T-helper 2 cell treated with Interferon-gamma antibody and Interleukin-4, amounts not matched to agents 5 μg/mL and 100 μg/mL, for 36 hours (primary cell): Measurements from ENCODE around the gene AGAP1.

Source experiments
- DNase-seq: peaks from one replicate; pipeline ENCODE4 v3.0.0; 2021; ENCODE audit warnings: low spot score
- H3K27ac Mint-ChIP-seq: one replicate; pipeline ENCODE4 v1.8.0; 2021; ENCODE audit warnings: mild to moderate bottlenecking, mixed read lengths
- H3K27me3 Mint-ChIP-seq: one replicate; pipeline ENCODE4 v1.8.0; 2021; ENCODE audit warnings: low read depth, mixed read lengths
- H3K36me3 Mint-ChIP-seq: one replicate; pipeline ENCODE4 v1.8.0; 2021; ENCODE audit warnings: low read depth, mixed read lengths
- H3K4me1 Mint-ChIP-seq: one replicate; pipeline ENCODE4 v1.8.0; 2021; ENCODE audit warnings: low read depth, mixed read lengths
- H3K4me3 Mint-ChIP-seq: one replicate; pipeline ENCODE4 v1.8.0; 2022; ENCODE audit warnings: mild to moderate bottlenecking, moderate library complexity, mixed read lengths
- H3K9me3 Mint-ChIP-seq: one replicate; pipeline ENCODE4 v1.8.0; 2021; ENCODE audit warnings: mixed read lengths

The AGAP1 gene

DNA sequence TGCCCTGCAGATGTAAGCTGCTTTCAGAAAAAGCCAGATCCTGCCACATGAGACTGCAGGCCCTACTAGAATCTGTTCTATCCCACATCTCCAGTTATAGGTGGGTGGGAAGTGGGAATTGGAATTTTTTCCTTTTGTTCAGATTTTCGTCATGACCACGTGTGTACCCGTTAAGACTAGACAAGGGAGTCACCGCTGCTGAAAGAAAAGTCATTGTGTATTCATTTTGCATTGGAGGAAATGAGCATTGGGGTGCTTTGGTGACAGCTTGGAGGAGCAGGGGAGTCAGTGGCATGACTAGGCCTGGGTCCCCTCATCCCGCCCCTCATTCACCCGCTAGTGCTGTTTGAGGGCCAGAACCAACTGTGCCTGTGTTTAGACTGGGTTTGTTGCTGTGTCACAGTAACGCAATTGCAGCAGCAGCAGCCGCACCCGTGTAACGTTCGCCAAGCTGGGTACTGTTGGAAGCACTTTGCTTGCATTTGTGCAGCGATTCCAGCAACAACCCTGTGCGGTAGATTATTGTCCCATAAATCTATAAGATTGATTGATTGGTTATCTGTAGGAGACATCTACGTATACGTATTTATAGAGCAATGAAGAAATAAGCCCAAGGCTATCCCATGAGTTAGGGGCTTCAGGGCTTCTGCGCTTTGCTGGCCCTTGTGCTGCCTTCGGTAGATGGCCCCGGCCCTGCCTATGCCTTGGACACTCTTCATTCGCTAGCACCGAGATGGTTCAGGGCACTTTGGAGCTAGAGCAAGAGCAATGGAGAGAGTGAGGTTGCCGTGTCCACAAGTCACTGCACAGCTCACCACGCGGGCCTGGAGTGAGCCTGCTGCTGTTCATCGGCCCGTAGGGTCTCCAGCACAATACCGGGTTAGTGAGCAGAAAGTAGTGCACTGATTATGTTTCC, 194.9 kb downstream of the AGAP1 start:
- H3K4me3 Mint-ChIP-seq, result no peak overlapping the region
- H3K36me3 Mint-ChIP-seq, result no peaks in the 10 kb centered on the region
- no peak for DNase-seq
- no peaks in the 10 kb centered on the region for H3K27me3 Mint-ChIP-seq
- H3K27ac Mint-ChIP-seq, result no peak overlapping the region
- H3K4me1 Mint-ChIP-seq, result no peaks in the 10 kb centered on the region
- no peaks in the 10 kb centered on the region for H3K9me3 Mint-ChIP-seq

DNA sequence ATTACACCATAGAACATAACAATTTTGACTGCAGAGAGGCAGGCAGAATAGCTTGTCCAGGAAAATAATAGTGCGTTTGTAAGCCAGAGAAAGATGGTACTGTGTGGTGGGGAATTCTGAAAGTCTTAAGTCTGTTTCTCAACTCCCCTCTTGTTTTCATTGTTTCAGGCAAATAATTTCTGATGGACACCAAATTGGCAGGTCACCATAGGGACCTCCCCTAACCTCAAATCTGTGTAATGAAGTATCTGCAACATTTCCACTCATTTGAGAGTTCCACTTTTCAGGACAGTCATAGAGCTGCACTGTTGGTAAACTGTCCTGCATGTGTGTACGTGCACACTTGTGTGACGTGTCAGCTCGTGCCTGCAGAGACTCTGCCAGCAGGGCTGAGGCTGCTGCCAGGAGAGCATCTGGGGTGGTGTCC, 195.6 kb downstream of the AGAP1 start:
- no peak overlapping the region for H3K4me3 Mint-ChIP-seq
- H3K27ac Mint-ChIP-seq, result no peak overlapping the region
- H3K4me1 Mint-ChIP-seq, result no peaks in the 10 kb centered on the region
- H3K27me3 Mint-ChIP-seq, result no peaks in the 10 kb centered on the region
- H3K9me3 Mint-ChIP-seq, result no peaks in the 10 kb centered on the region
- no peak for DNase-seq
- H3K36me3 Mint-ChIP-seq, result no peaks in the 10 kb centered on the region

DNA sequence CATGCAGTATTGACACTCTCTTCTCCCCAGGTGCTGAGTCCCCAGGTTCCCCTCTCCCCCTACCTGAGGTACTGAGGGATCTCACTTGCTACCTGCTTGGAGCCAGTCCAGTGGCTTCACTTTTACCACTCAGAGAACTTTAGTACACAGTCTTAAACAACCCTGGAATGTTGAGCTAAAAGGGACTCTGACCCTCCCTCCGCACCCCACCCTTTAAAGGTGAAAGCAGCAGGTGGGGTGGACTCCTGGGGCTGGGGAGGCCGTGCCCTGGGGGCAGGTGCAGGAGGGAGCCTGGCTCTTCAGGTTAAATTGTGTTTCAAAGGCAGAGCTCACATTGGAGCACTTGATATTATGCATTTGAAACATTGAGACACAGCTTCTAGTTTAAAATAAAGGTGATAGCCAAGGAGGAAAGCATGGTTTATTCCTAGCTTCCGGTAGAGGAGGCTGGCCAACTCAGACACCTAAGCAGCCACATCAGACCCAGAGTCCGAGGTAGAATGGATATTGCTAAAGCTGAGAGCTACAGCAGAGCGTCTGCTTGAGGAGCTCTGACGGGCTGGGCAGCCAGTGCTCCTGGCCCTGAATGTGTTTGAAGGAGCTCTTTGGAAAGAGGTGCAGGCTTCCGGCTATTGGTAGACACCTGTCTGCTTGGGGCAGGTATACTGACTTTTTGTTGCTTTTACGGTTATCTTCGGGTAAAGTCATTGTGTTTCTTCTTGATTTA, 196.4 kb downstream of the AGAP1 start:
- no peaks in the 10 kb centered on the region for H3K27me3 Mint-ChIP-seq
- H3K36me3 Mint-ChIP-seq, result no peaks in the 10 kb centered on the region
- H3K9me3 Mint-ChIP-seq, result no peaks in the 10 kb centered on the region
- DNase-seq, result no peak
- no peaks in the 10 kb centered on the region for H3K4me1 Mint-ChIP-seq
- no peak overlapping the region for H3K27ac Mint-ChIP-seq
- no peak overlapping the region for H3K4me3 Mint-ChIP-seq

DNA sequence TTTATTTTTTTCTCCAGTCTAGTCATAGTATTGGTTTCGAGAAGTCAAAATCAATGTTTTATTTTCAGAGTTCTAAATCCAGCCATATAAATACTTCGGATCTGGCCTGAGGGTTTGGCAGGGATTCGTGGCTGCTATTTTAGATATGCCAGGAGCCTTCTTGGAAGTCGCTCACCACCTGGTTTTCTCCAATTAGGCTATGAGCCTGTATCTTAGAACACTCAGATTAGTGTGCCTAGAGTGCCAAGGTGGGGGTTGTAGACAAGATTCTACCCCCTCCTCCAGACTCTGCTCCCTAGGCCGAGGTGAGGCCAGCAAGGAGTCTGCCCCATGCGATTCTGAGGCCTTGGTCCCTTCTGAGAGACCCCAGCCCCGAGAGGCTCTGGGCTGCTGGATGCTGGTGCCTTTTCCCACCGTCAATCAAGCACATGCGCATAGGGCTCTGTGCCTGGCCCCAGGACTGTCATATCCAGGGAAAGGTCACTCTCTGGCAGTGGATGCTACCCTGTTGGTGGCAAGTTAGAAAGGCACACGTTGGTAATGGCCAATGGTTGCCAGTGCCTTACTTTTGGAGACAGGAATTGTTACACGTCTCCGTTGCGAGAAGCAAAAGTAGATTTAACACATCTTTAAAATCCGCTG, 197.1 kb downstream of the AGAP1 start:
- no peaks in the 10 kb centered on the region for H3K27me3 Mint-ChIP-seq
- H3K9me3 Mint-ChIP-seq, result no peaks in the 10 kb centered on the region
- no peaks in the 10 kb centered on the region for H3K4me1 Mint-ChIP-seq
- H3K27ac Mint-ChIP-seq, result no peak overlapping the region
- no peak overlapping the region for H3K4me3 Mint-ChIP-seq
- H3K36me3 Mint-ChIP-seq, result no peaks in the 10 kb centered on the region
- DNase-seq, result no peak

DNA sequence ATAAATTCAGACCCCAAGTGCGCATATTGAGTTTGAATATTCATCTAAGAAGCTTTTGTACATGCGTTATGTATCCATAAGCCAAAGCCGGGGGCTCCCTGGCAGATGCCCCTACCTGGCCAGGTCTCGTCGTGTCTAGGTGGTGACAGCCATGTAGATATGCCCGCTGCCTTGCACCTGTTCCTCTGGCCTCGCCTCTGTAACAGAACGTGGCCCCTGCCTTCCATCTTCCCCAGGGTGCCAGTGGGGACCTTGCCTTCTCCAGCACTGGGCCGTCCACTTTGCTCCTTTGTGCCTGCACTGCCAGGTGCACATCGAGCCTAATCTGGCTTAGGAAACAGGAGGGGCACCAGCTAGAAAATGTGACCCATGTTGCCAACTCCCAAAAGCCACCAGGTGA, 198.2 kb downstream of the AGAP1 start:
- H3K9me3 Mint-ChIP-seq, result no peaks in the 10 kb centered on the region

GRCh38 chr2:235692671-235693171, 198.9 kb downstream of the AGAP1 start:
- H3K27me3 Mint-ChIP-seq, result no peaks in the 10 kb centered on the region
- H3K9me3 Mint-ChIP-seq, result no peaks in the 10 kb centered on the region
- no peaks in the 10 kb centered on the region for H3K4me1 Mint-ChIP-seq
- no peaks in the 10 kb centered on the region for H3K36me3 Mint-ChIP-seq
- no peak overlapping the region for H3K27ac Mint-ChIP-seq
- H3K4me3 Mint-ChIP-seq, result no peak overlapping the region
- DNase-seq, result no peak

More for the DNA sequence above, 198.2 kb downstream of the AGAP1 start:
- H3K27ac Mint-ChIP-seq, result no peak overlapping the region
- H3K4me1 Mint-ChIP-seq, result no peaks in the 10 kb centered on the region
- no peak overlapping the region for H3K4me3 Mint-ChIP-seq
- DNase-seq, result no peak
- H3K36me3 Mint-ChIP-seq, result no peaks in the 10 kb centered on the region
- no peaks in the 10 kb centered on the region for H3K27me3 Mint-ChIP-seq

DNA sequence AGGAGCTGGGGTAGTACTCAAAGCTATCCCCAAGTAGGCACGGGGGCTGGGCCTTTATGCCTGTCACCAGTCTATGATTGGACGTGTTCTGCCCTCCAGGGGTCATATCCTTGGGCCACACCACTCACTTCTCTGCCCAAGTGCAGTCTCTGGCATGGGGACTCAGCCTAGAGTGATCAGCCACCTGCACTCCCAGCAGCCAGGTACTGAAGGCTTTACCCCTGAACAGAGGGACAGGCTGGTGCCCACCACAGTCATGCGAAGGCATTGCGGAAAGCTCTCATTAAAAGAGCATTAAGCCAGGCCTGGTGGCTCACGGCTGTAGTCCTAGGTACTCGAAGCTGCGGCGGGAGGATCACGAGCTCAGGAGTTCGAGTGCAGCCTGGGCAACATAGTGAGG, 199.4 kb downstream of the AGAP1 start:
- H3K36me3 Mint-ChIP-seq, result no peaks in the 10 kb centered on the region
- no peak overlapping the region for H3K27ac Mint-ChIP-seq
- no peaks in the 10 kb centered on the region for H3K4me1 Mint-ChIP-seq
- no peaks in the 10 kb centered on the region for H3K9me3 Mint-ChIP-seq
- H3K4me3 Mint-ChIP-seq, result no peak overlapping the region
- DNase-seq, result no peak
- no peaks in the 10 kb centered on the region for H3K27me3 Mint-ChIP-seq

GRCh38 chr2:235694721-235695601, 201.1 kb downstream of the AGAP1 start:
- H3K27me3 Mint-ChIP-seq, result no peaks in the 10 kb centered on the region
- H3K9me3 Mint-ChIP-seq, result no peaks in the 10 kb centered on the region
- H3K4me1 Mint-ChIP-seq, result no peaks in the 10 kb centered on the region
- H3K36me3 Mint-ChIP-seq, result no peaks in the 10 kb centered on the region
- H3K27ac Mint-ChIP-seq, result no peak overlapping the region
- no peak overlapping the region for H3K4me3 Mint-ChIP-seq
- DNase-seq, result no peak

GRCh38 chr2:235695602-235695895, 201.7 kb downstream of the AGAP1 start:
- DNase-seq, result no peak
- no peaks in the 10 kb centered on the region for H3K27me3 Mint-ChIP-seq
- no peaks in the 10 kb centered on the region for H3K4me1 Mint-ChIP-seq
- H3K9me3 Mint-ChIP-seq, result no peaks in the 10 kb centered on the region
- no peaks in the 10 kb centered on the region for H3K36me3 Mint-ChIP-seq
- no peak overlapping the region for H3K27ac Mint-ChIP-seq
- no peak overlapping the region for H3K4me3 Mint-ChIP-seq

- Mint-ChIP-seq H3K9me3 (no peaks in the 10 kb centered on the region), H3K27me3 (peaks cover 5% of the 10 kb centered on the region), H3K4me3 (no peak overlapping the region), H3K36me3 (no peaks in the 10 kb centered on the region), H3K4me1 (no peaks in the 10 kb centered on the region), H3K27ac (no peak overlapping the region)
- DNase-seq, result no peak
Measured at GRCh38 chr2:235697041-235697440, 203.2 kb downstream of the AGAP1 start.

- H3K36me3 Mint-ChIP-seq, result no peaks in the 10 kb centered on the region
- H3K4me3 Mint-ChIP-seq, result no peak overlapping the region
- no peaks in the 10 kb centered on the region for H3K9me3 Mint-ChIP-seq
- H3K4me1 Mint-ChIP-seq, result no peaks in the 10 kb centered on the region
- no peak for DNase-seq
- H3K27me3 Mint-ChIP-seq, result peaks cover 8% of the 10 kb centered on the region
- H3K27ac Mint-ChIP-seq, result no peak overlapping the region
Measured at GRCh38 chr2:235698028-235698427, 204.2 kb downstream of the AGAP1 start.

DNA sequence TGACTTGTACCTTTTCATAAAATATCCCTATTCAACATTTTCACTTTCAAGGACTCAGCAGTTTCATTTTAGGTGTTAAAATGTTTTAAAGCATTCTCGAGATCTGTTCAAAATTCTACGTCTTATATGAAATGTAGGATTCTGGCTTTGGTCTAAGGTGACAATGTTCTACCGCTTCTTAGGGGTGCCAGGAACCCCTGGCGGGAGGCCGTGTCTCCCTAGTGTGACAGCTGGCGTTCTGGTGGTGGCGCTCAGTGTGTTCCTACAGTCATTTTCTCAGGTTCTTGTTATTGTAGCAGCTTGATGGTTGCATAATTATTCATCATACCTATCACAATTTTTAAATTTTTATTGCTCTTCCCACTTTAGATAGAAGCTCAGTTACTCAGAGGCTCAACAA, 204.6 kb downstream of the AGAP1 start:
- no peaks in the 10 kb centered on the region for H3K9me3 Mint-ChIP-seq
- H3K27me3 Mint-ChIP-seq, result peaks cover 8% of the 10 kb centered on the region
- H3K36me3 Mint-ChIP-seq, result no peaks in the 10 kb centered on the region
- no peaks in the 10 kb centered on the region for H3K4me1 Mint-ChIP-seq
- H3K27ac Mint-ChIP-seq, result no peak overlapping the region
- H3K4me3 Mint-ChIP-seq, result no peak overlapping the region
- DNase-seq, result no peak

- Mint-ChIP-seq H3K9me3 (no peaks in the 10 kb centered on the region), H3K36me3 (no peaks in the 10 kb centered on the region), H3K27me3 (peaks cover 8% of the 10 kb centered on the region), H3K27ac (no peak overlapping the region), H3K4me3 (no peak overlapping the region), H3K4me1 (no peaks in the 10 kb centered on the region)
- no peak for DNase-seq
Measured at GRCh38 chr2:235699576-235699975, 205.7 kb downstream of the AGAP1 start.
